ENCODE data around the gene CD302. TPM values are rescaled to one million over a fixed set of nuclear protein-coding genes. Genes with fewer than 3 reads are reported as not detected.
"Not testable (repeated sequence)": the region's sequence is repeated elsewhere in the genome, so short reads cannot be mapped to it uniquely, and the experiment has no call there.

The CD302 gene
- polyA plus RNA-seq, 1 donor, result 42.7 TPM

GRCh38 chr2:159797225-159797542 is 824 bp downstream of the CD302 start:
- H3K9me3 ChIP-seq (ENCODE audit: control insufficient read depth, low read depth, low read length), result no peaks in the 10 kb centered on the region
- DNase-seq, result no peak
- H3K27ac ChIP-seq (ENCODE audit: low read length), result peak overlapping the region; percentile 71
- H3K4me1 ChIP-seq (ENCODE audit: control insufficient read depth, insufficient read depth, low read length), result peaks cover 35% of the 10 kb centered on the region
- H3K4me3 ChIP-seq (ENCODE audit: low read length), result peak overlapping the region; percentile 94
- no peaks in the 10 kb centered on the region for H3K27me3 ChIP-seq (ENCODE audit: control insufficient read depth, insufficient read depth, low read length)
- no peaks in the 10 kb centered on the region for H3K36me3 ChIP-seq (ENCODE audit: control insufficient read depth, insufficient read depth, low read length)
- WGBS (ENCODE audit: insufficient coverage, low lambda C conversion rate), result no CpG with 5 or more reads among the region's 4 CpGs

- no peaks in the 10 kb centered on the region for H3K9me3 ChIP-seq (ENCODE audit: control insufficient read depth, low read depth, low read length)
- H3K4me3 ChIP-seq (ENCODE audit: low read length), result no peak overlapping the region
- peak overlapping the region; percentile 71 for H3K27ac ChIP-seq (ENCODE audit: low read length)
- H3K27me3 ChIP-seq (ENCODE audit: control insufficient read depth, insufficient read depth, low read length), result no peaks in the 10 kb centered on the region
- H3K36me3 ChIP-seq (ENCODE audit: control insufficient read depth, insufficient read depth, low read length), result no peaks in the 10 kb centered on the region
- peak in 1 of 2 donors; percentile 75 for DNase-seq
- WGBS (ENCODE audit: insufficient coverage, low lambda C conversion rate), result 78% methylated on average over 2 of the region's 7 CpGs
- H3K4me1 ChIP-seq (ENCODE audit: control insufficient read depth, insufficient read depth, low read length), result peaks cover 35% of the 10 kb centered on the region
Measured at GRCh38 chr2:159795841-159796690, 1.9 kb downstream of the CD302 start.

- Histone ChIP-seq H3K27me3 (ENCODE audit: control insufficient read depth, insufficient read depth, low read length) (no peaks in the 10 kb centered on the region), H3K36me3 (ENCODE audit: control insufficient read depth, insufficient read depth, low read length) (no peaks in the 10 kb centered on the region), H3K4me3 (ENCODE audit: low read length) (no peak overlapping the region), H3K9me3 (ENCODE audit: control insufficient read depth, low read depth, low read length) (no peaks in the 10 kb centered on the region), H3K27ac (ENCODE audit: low read length) (peak overlapping the region; percentile 39), H3K4me1 (ENCODE audit: control insufficient read depth, insufficient read depth, low read length) (peaks cover 35% of the 10 kb centered on the region)
- no CpG with 5 or more reads among the region's 1 CpG for WGBS (ENCODE audit: insufficient coverage, low lambda C conversion rate)
- peak in 1 of 2 donors; percentile 71 for DNase-seq
Measured at GRCh38 chr2:159793326-159793725, 4.7 kb downstream of the CD302 start.

- H3K27me3 ChIP-seq (ENCODE audit: control insufficient read depth, insufficient read depth, low read length), result no peaks in the 10 kb centered on the region
- WGBS (ENCODE audit: insufficient coverage, low lambda C conversion rate), result 100% methylated on average over 1 of the region's 4 CpGs
- peak overlapping the region; percentile 39 for H3K27ac ChIP-seq (ENCODE audit: low read length)
- no peaks in the 10 kb centered on the region for H3K9me3 ChIP-seq (ENCODE audit: control insufficient read depth, low read depth, low read length)
- H3K36me3 ChIP-seq (ENCODE audit: control insufficient read depth, insufficient read depth, low read length), result no peaks in the 10 kb centered on the region
- H3K4me1 ChIP-seq (ENCODE audit: control insufficient read depth, insufficient read depth, low read length), result peaks cover 35% of the 10 kb centered on the region
- no peak overlapping the region for H3K4me3 ChIP-seq (ENCODE audit: low read length)
- DNase-seq, result no peak
Measured at GRCh38 chr2:159792599-159792998, 5.4 kb downstream of the CD302 start.

GRCh38 chr2:159792036-159792435 is 6.0 kb downstream of the CD302 start:
- Histone ChIP-seq H3K4me1 (ENCODE audit: control insufficient read depth, insufficient read depth, low read length) (peaks cover 33% of the 10 kb centered on the region), H3K4me3 (ENCODE audit: low read length) (no peak overlapping the region), H3K27ac (ENCODE audit: low read length) (no peak overlapping the region), H3K27me3 (ENCODE audit: control insufficient read depth, insufficient read depth, low read length) (no peaks in the 10 kb centered on the region), H3K9me3 (ENCODE audit: control insufficient read depth, low read depth, low read length) (no peaks in the 10 kb centered on the region), H3K36me3 (ENCODE audit: control insufficient read depth, insufficient read depth, low read length) (no peaks in the 10 kb centered on the region)
- no peak for DNase-seq
- WGBS (ENCODE audit: insufficient coverage, low lambda C conversion rate), result no CpG with 5 or more reads among the region's 1 CpG

GRCh38 chr2:159790323-159790722 is 7.7 kb downstream of the CD302 start:
- no peaks in the 10 kb centered on the region for H3K36me3 ChIP-seq (ENCODE audit: control insufficient read depth, insufficient read depth, low read length)
- no peaks in the 10 kb centered on the region for H3K9me3 ChIP-seq (ENCODE audit: control insufficient read depth, low read depth, low read length)
- H3K27me3 ChIP-seq (ENCODE audit: control insufficient read depth, insufficient read depth, low read length), result no peaks in the 10 kb centered on the region
- H3K4me3 ChIP-seq (ENCODE audit: low read length), result no peak overlapping the region
- 50% methylated on average over 1 of the region's 1 CpG for WGBS (ENCODE audit: insufficient coverage, low lambda C conversion rate)
- no peak for DNase-seq
- H3K27ac ChIP-seq (ENCODE audit: low read length), result no peak overlapping the region
- H3K4me1 ChIP-seq (ENCODE audit: control insufficient read depth, insufficient read depth, low read length), result peaks cover 19% of the 10 kb centered on the region

GRCh38 chr2:159788253-159788652 is 9.8 kb downstream of the CD302 start:
- DNase-seq, result peak in 1 of 2 donors; percentile 55
- Histone ChIP-seq H3K36me3 (ENCODE audit: control insufficient read depth, insufficient read depth, low read length) (no peaks in the 10 kb centered on the region), H3K9me3 (ENCODE audit: control insufficient read depth, low read depth, low read length) (no peaks in the 10 kb centered on the region), H3K4me3 (ENCODE audit: low read length) (no peak overlapping the region), H3K4me1 (ENCODE audit: control insufficient read depth, insufficient read depth, low read length) (peaks cover 10% of the 10 kb centered on the region), H3K27me3 (ENCODE audit: control insufficient read depth, insufficient read depth, low read length) (no peaks in the 10 kb centered on the region), H3K27ac (ENCODE audit: low read length) (no peak overlapping the region)
- WGBS (ENCODE audit: insufficient coverage, low lambda C conversion rate), result no CpG with 5 or more reads among the region's 3 CpGs

GRCh38 chr2:159787647-159788046 is 10.4 kb downstream of the CD302 start:
- WGBS (ENCODE audit: insufficient coverage, low lambda C conversion rate), result 83% methylated on average over 3 of the region's 6 CpGs
- not testable (repeated sequence) for H3K4me3 ChIP-seq (ENCODE audit: low read length); DNase-seq; H3K27me3 ChIP-seq (ENCODE audit: control insufficient read depth, insufficient read depth, low read length); H3K36me3 ChIP-seq (ENCODE audit: control insufficient read depth, insufficient read depth, low read length); H3K27ac ChIP-seq (ENCODE audit: low read length); H3K9me3 ChIP-seq (ENCODE audit: control insufficient read depth, low read depth, low read length); H3K4me1 ChIP-seq (ENCODE audit: control insufficient read depth, insufficient read depth, low read length)

- Histone ChIP-seq H3K27ac (ENCODE audit: low read length) (no peak overlapping the region), H3K4me3 (ENCODE audit: low read length) (no peak overlapping the region), H3K9me3 (ENCODE audit: control insufficient read depth, low read depth, low read length) (no peaks in the 10 kb centered on the region), H3K36me3 (ENCODE audit: control insufficient read depth, insufficient read depth, low read length) (no peaks in the 10 kb centered on the region), H3K27me3 (ENCODE audit: control insufficient read depth, insufficient read depth, low read length) (no peaks in the 10 kb centered on the region), H3K4me1 (ENCODE audit: control insufficient read depth, insufficient read depth, low read length) (no peaks in the 10 kb centered on the region)
- 100% methylated on average over 1 of the region's 2 CpGs for WGBS (ENCODE audit: insufficient coverage, low lambda C conversion rate)
- no peak for DNase-seq
Measured at GRCh38 chr2:159786938-159787337, 11.1 kb downstream of the CD302 start.

GRCh38 chr2:159785195-159785594 is 12.8 kb downstream of the CD302 start:
- no peaks in the 10 kb centered on the region for H3K27me3 ChIP-seq (ENCODE audit: control insufficient read depth, insufficient read depth, low read length)
- no peak overlapping the region for H3K4me3 ChIP-seq (ENCODE audit: low read length)
- DNase-seq, result no peak
- H3K9me3 ChIP-seq (ENCODE audit: control insufficient read depth, low read depth, low read length), result no peaks in the 10 kb centered on the region
- no peaks in the 10 kb centered on the region for H3K4me1 ChIP-seq (ENCODE audit: control insufficient read depth, insufficient read depth, low read length)
- H3K36me3 ChIP-seq (ENCODE audit: control insufficient read depth, insufficient read depth, low read length), result peaks cover 3% of the 10 kb centered on the region
- WGBS (ENCODE audit: insufficient coverage, low lambda C conversion rate), result no CpG with 5 or more reads among the region's 3 CpGs
- H3K27ac ChIP-seq (ENCODE audit: low read length), result no peak overlapping the region

- not testable (repeated sequence) for H3K36me3 ChIP-seq (ENCODE audit: control insufficient read depth, insufficient read depth, low read length); H3K27me3 ChIP-seq (ENCODE audit: control insufficient read depth, insufficient read depth, low read length); H3K4me3 ChIP-seq (ENCODE audit: low read length); H3K4me1 ChIP-seq (ENCODE audit: control insufficient read depth, insufficient read depth, low read length); DNase-seq; H3K9me3 ChIP-seq (ENCODE audit: control insufficient read depth, low read depth, low read length); H3K27ac ChIP-seq (ENCODE audit: low read length)
- WGBS (ENCODE audit: insufficient coverage, low lambda C conversion rate), result no CpG with 5 or more reads among the region's 6 CpGs
Measured at GRCh38 chr2:159784744-159785143, 13.3 kb downstream of the CD302 start.

Data from large intestine (tissue), 3 donors.